Subcutaneous preadipocyte (primary cell): ENCODE data around the gene N4BP2L2. TPM values are rescaled to one million over a fixed set of nuclear protein-coding genes. Genes with fewer than 3 reads are reported as not detected.

Experiments
- small RNA-seq: library from RNA; depleted of rRNA; stranded (forward); fragments of <200 nt; gene quantifications from one replicate; pipeline ENCODE3, GENCODE V24; 2012
- total RNA-seq: library from RNA; depleted of rRNA; stranded (reverse); fragments of >200 nt; gene quantifications from 2 replicates; pipeline ENCODE4 v1.2.3, GENCODE V29; 2012

N4BP2L2 gene
- 70.2 and 77.6 TPM in 2 replicates for total RNA-seq

DNA sequence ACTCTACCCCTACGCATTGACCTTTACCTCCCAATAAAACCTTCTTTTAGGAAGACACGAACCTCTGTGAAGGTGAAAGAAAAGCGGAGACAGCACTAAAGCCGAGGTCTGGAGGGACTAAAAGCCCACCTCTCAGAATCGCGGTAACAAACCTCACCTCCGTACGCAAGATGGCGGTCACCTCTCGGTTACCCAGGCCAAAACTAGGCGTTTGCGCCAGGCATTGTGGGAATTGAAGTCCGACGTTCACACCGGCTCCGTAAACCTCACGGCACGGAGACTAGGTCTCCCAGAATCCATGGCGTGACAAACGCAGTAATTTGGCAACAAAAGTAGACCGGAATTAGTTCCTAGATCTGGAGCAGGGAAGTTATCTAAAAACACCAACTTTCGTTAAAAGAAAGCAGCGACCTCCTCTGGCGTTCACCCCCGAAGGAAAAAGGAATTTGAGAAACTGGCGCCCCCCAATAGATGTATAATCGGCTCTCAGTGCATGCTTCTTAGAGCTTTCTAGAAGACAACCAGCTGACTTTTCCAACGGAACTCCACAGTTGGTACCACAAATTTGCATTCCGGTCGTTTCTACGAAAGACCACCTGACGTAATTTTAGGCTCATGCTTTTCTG is at the start of gene N4BP2L2:
Gene N4BP2L2 (minus strand): TSS at position 175 of the 626 bp plus-strand sequence. CDS start 1,768 bp downstream, outside the sequence.

DNA sequence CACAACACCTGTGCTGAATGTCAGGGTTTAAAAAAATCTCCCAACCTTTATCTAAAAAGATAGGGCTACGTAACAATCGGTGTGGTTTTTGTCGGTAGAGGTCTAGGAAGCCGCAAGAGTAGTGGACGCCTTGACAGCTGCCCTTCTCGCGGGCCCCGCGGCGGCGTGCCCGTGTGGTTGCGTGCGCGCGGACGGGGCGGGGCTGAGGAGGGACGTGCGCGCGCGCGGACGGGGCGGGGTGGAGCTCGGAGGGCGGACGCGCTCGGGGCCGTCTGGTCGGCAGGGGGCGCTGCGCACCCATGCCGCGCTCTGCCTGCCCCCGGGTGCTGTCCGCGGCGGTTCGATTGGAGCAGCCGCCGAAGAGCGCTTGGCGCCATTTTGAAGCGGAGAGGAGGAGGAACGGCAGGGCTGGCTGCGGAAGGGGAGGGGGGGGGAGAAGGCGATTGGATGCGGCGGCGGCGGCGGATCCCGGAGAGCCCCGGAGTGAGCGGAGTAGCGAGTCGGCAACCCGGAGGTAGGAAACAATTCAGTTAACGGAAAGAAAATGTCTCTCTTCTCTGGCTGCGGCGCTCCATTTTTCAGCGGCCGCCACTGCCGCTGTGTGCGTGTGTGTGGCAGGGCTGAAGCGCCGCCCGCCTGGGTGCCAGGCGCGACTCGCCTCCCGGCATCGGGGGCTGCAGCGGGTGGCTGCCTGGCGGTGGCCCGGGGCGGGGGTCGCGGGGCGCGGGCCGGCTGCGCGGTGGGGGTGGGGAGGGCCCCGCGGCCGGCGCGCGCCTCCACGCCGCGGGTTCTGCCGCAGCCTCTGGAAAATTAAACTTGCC is 47.7 kb upstream of the N4BP2L2 start, which contains the start of gene PDS5B:
Gene PDS5B (plus strand): TSS at position 373 of the 821 bp plus-strand sequence. CDS start 62,321 bp downstream, outside the sequence.

DNA sequence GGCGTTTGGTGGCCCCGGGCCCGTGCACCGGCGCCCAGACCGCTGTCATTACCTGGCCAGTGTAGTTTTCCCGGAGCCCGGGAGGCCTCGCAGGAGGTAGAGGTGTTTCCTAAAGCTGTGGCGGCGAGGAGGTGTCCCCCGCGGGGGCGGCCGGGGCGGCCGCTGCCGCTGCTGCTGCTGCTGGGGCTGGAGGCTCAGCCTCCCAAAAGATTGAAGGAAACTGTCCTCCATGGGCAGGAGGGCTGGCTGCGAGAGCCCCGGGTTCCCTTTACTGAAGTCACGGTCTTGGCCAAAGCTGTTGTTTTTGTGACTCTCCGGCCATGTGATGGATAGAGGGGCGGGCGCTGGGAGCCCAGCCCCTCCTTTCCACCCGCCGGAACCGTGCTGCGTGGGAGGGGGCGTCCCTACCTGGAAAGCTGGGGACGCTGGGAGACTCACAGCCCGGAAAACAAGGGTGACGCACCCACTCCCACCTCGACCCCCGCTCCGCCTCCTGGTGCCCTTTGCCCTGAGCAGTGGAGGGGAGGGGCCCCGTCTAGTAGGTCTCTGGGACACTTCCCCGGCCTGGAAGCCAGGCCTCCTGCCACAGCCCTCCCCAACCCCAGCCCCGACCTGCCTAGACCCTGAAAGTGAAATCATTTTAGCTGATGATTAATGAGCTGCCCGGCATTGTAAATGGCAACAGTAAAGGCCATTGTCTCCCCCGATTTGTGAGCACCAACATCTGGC is 110.6 kb downstream of the N4BP2L2 start, which contains the start of gene N4BP2L1:
Gene N4BP2L1 (minus strand): TSS at position 279 of the 729 bp plus-strand sequence. CDS start 48 bp downstream, at position 231.

Small RNA genes lying within 50 kb of the gene (small RNA-seq; reads per million reads assigned to genes)
- not detected for gene RF00190

Other genes starting within 250 kb of the N4BP2L2 start
- not detected in 2 replicates for gene ZAR1L, start 223.4 kb downstream of the N4BP2L2 start, total RNA-seq
- 10.3 and 17.0 TPM in 2 replicates for gene BRCA2, start 223.3 kb downstream of the N4BP2L2 start, total RNA-seq
- gene N4BP2L1, start 110.7 kb downstream of the N4BP2L2 start, total RNA-seq, result 0.98 and 1.5 TPM in 2 replicates
- gene PDS5B, start 47.7 kb upstream of the N4BP2L2 start, total RNA-seq, result 20.2 and 26.2 TPM in 2 replicates